ENCODE measurements around the gene HAGHL. TPM values are rescaled to one million over a fixed set of nuclear protein-coding genes. Genes with fewer than 3 reads are reported as not detected.

Gene HAGHL
- total RNA-seq, 1 donor from 2014 or later = 1.0 TPM

- peaks cover 100% of the 10 kb centered on the region for H3K27me3 ChIP-seq
- H3K4me1 Mint-ChIP-seq = peaks cover 6% of the 10 kb centered on the region
- H3K4me3 Mint-ChIP-seq = peak overlapping the region; percentile 48
- no peak overlapping the region for H2AFZ ChIP-seq (replicated peaks)
- peaks cover 30% of the 10 kb centered on the region for H4K20me1 ChIP-seq (ENCODE audit: low read depth)
- TF ChIP-seq CTCF (IDR thresholded peaks at IDR 0.05) = no peak
- TF ChIP-seq EZH2 (IDR thresholded peaks at IDR 0.05) = peak; percentile 16
- TF ChIP-seq EZH2phosphoT487 (IDR thresholded peaks at IDR 0.05) = peak; percentile 71
- H3K9me3 ChIP-seq (ENCODE audit: low read depth) = no peaks in the 10 kb centered on the region
- no peaks in the 10 kb centered on the region for H3K36me3 Mint-ChIP-seq
- no peak overlapping the region for H3K27ac ChIP-seq
- no peak overlapping the region for H3K27ac Mint-ChIP-seq
- no peaks in the 10 kb centered on the region for H3K9me3 Mint-ChIP-seq
- peaks cover 26% of the 10 kb centered on the region for H3F3A ChIP-seq (ENCODE audit: low read depth)
- H3K27me3 Mint-ChIP-seq (ENCODE audit: insufficient read depth, low read depth) = peaks cover 41% of the 10 kb centered on the region
- peak; percentile 60 for DNase-seq (ENCODE audit: low spot score)
- peak overlapping the region; percentile 74 for H3K4me2 ChIP-seq
- peak overlapping the region; percentile 37 for H3K4me3 ChIP-seq
- peaks cover 8% of the 10 kb centered on the region for H3K4me1 ChIP-seq
- H3K36me3 ChIP-seq = no peaks in the 10 kb centered on the region
- no peaks in the 10 kb centered on the region for H3K79me2 ChIP-seq (ENCODE audit: low read depth)
- H3K9ac ChIP-seq = no peak overlapping the region
Observed at GRCh38 chr16:695355-696089, 31.4 kb upstream of the HAGHL start.

GRCh38 chr16:698911-699671, 27.8 kb upstream of the HAGHL start:
- Histone ChIP-seq H3K9me3 (ENCODE audit: low read depth) (no peaks in the 10 kb centered on the region), H3K4me1 (peaks cover 8% of the 10 kb centered on the region), H3K27me3 (peaks cover 100% of the 10 kb centered on the region), H3K4me3 (no peak overlapping the region), H3K79me2 (ENCODE audit: low read depth) (no peaks in the 10 kb centered on the region), H3K36me3 (no peaks in the 10 kb centered on the region), H3K4me2 (no peak overlapping the region), H3K9ac (no peak overlapping the region), H4K20me1 (ENCODE audit: low read depth) (peaks cover 64% of the 10 kb centered on the region), H3K27ac (no peak overlapping the region), H3F3A (ENCODE audit: low read depth) (peaks cover 6% of the 10 kb centered on the region), H2AFZ (replicated peaks) (no peak overlapping the region)
- Mint-ChIP-seq H3K9me3 (no peaks in the 10 kb centered on the region), H3K27me3 (ENCODE audit: insufficient read depth, low read depth) (peaks cover 49% of the 10 kb centered on the region), H3K27ac (no peak overlapping the region), H3K4me3 (no peak overlapping the region), H3K4me1 (peaks cover 3% of the 10 kb centered on the region), H3K36me3 (no peaks in the 10 kb centered on the region)
- TF ChIP-seq EZH2 (IDR thresholded peaks at IDR 0.05) = no peak
- no peak for TF ChIP-seq CTCF (IDR thresholded peaks at IDR 0.05)
- DNase-seq (ENCODE audit: low spot score) = no peak

- Histone ChIP-seq H3K27ac (no peak overlapping the region), H2AFZ (replicated peaks) (no peak overlapping the region), H3K9ac (no peak overlapping the region), H3K36me3 (no peaks in the 10 kb centered on the region), H3F3A (ENCODE audit: low read depth) (peaks cover 4% of the 10 kb centered on the region), H3K4me2 (no peak overlapping the region), H4K20me1 (ENCODE audit: low read depth) (peaks cover 62% of the 10 kb centered on the region), H3K9me3 (ENCODE audit: low read depth) (no peaks in the 10 kb centered on the region), H3K4me3 (no peak overlapping the region), H3K27me3 (peaks cover 100% of the 10 kb centered on the region), H3K79me2 (ENCODE audit: low read depth) (no peaks in the 10 kb centered on the region), H3K4me1 (no peaks in the 10 kb centered on the region)
- no peaks in the 10 kb centered on the region for H3K4me1 Mint-ChIP-seq
- TF ChIP-seq CTCF (IDR thresholded peaks at IDR 0.05) = no peak
- TF ChIP-seq EZH2 (IDR thresholded peaks at IDR 0.05) = peak; percentile 96
- peak; percentile 97 for TF ChIP-seq EZH2phosphoT487 (IDR thresholded peaks at IDR 0.05)
- no peaks in the 10 kb centered on the region for H3K36me3 Mint-ChIP-seq
- no peaks in the 10 kb centered on the region for H3K9me3 Mint-ChIP-seq
- H3K27ac Mint-ChIP-seq = no peak overlapping the region
- H3K4me3 Mint-ChIP-seq = no peak overlapping the region
- peaks cover 48% of the 10 kb centered on the region for H3K27me3 Mint-ChIP-seq (ENCODE audit: insufficient read depth, low read depth)
- peak; percentile 90 for DNase-seq (ENCODE audit: low spot score)
Observed at GRCh38 chr16:700684-701584, 26.0 kb upstream of the HAGHL start.
